GM12874 (cell line): Measurements from ENCODE around the gene PLVAP.

Source experiments
- CTCF ChIP-seq: IDR thresholded peaks from 2 replicates; pipeline ENCODE4 v1.5.1; 2011; ENCODE audit warnings: low read depth, mild to moderate bottlenecking, control low read depth, low read length, moderate library complexity; ENCODE audit not compliant: insufficient read depth

The PLVAP gene

GRCh38 chr19:17303167-17303939, 73.8 kb downstream of the PLVAP start, which contains the start of gene ABHD8:
Gene ABHD8, minus strand, starts transcription at chr19:17303425. Its CDS starts 1,809 bp downstream, at chr19:17301616.
- peak; percentile 57 for TF ChIP-seq CTCF

GRCh38 chr19:17302391-17303166, 74.6 kb downstream of the PLVAP start:
- no peak for TF ChIP-seq CTCF
